ENCODE data around the gene PEX5.

DNA sequence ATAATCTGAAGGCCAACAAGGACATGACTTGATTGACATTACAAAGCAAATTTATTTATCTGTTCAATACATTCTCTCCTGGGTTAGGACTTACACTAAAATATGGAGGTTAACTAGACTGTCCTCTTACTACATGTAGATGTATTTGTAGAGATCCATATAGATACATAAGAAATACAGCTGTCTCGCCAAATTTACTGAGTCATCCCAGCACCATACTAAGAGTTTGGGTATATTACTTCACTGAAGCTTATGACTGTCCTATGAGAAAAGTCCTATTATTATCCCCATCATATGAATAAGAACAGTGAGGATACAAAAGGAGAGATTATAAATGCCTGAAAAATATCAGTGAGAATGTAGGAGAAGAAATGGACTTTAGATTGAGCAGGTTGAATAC, 69.6 kb downstream of the PEX5 start:
- TF ChIP-seq, protein P1, sequence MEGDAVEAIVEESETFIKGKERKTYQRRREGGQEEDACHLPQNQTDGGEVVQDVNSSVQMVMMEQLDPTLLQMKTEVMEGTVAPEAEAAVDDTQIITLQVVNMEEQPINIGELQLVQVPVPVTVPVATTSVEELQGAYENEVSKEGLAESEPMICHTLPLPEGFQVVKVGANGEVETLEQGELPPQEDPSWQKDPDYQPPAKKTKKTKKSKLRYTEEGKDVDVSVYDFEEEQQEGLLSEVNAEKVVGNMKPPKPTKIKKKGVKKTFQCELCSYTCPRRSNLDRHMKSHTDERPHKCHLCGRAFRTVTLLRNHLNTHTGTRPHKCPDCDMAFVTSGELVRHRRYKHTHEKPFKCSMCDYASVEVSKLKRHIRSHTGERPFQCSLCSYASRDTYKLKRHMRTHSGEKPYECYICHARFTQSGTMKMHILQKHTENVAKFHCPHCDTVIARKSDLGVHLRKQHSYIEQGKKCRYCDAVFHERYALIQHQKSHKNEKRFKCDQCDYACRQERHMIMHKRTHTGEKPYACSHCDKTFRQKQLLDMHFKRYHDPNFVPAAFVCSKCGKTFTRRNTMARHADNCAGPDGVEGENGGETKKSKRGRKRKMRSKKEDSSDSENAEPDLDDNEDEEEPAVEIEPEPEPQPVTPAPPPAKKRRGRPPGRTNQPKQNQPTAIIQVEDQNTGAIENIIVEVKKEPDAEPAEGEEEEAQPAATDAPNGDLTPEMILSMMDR (IDR thresholded peaks at IDR 0.05) = no peak
- TF ChIP-seq POLR2A (IDR thresholded peaks at IDR 0.05; ENCODE audit: low read depth) = no peak
- no peak for TF ChIP-seq POLR2AphosphoS5 (IDR thresholded peaks at IDR 0.05)
